HCT116 (cell line): ENCODE results near the gene LDLRAD4. TPM values are rescaled to one million over a fixed set of nuclear protein-coding genes. Genes with fewer than 3 reads are reported as not detected.

Source experiments
- ATAC-seq: fragments of 200-7000 bp; cut with Tn5 transposase; 2 replicates; pipeline ENCODE4 v1.9.1; 2020; ENCODE audit warnings: mild to moderate bottlenecking, moderate library complexity
- BruUV-seq: library from RNA; stranded (reverse); fragments of 400-500 nt; replicated peaks from 2 replicates; lab custom pipeline; 2021; lab: Mats Ljungman, UMichigan
- CTCF ChIA-PET: fragments of 300-600 bp; sonication (Branson Sonifier 250); formaldehyde crosslinking; loops from one replicate; lab custom pipeline; 2021; ENCODE audit warnings: antibody characterized with exemption; lab: Charles Lee
- POLR2A ChIA-PET: fragments of 300-600, 350-600 bp; sonication (Branson Sonifier 250); formaldehyde crosslinking; loops from one replicate; lab custom pipeline; 2021; ENCODE audit warnings: antibody characterized with exemption; lab: Charles Lee
- RAD21 ChIA-PET, 2 experiments: fragments of 300-600 bp; sonication (Branson Sonifier 250); formaldehyde crosslinking; loops; one replicate each; lab custom pipeline; 2023; ENCODE audit warnings: low total read pairs in 2 of 2; ENCODE audit not compliant: uncharacterized antibody in 2 of 2, unreplicated experiment in 2 of 2, low non-redundant PET in 1 of 2; lab: Charles Lee
- DNase-seq: peaks from one replicate; pipeline ENCODE4 v3.0.0-alpha.2; 2010; ENCODE audit warnings: low read depth, low spot score
- H2AFZ ChIP-seq: fragments of 200-600 bp; shearing (Covaris generic), sonication (generic); 2 replicates; pipeline ENCODE4 v1.6.1; 2017; ENCODE audit warnings: low read depth, mixed run types, mixed read lengths, antibody characterized with exemption, low read length; ENCODE audit not compliant: poor library complexity, severe bottlenecking
- H3K27ac ChIP-seq: 2 replicates; pipeline ENCODE4 v1.5.1; 2012; ENCODE audit warnings: low read depth, low read length
- H3K27me3 ChIP-seq: fragments of 200-600 bp; sonication (generic); 2 replicates; pipeline ENCODE4 v1.6.1; 2016; ENCODE audit warnings: mixed run types, low read length, mixed read lengths; ENCODE audit not compliant: insufficient read depth
- H3K36me3 ChIP-seq, 2 experiments: fragments of 200-500 bp in 1 of 2; fragments of 200-600 bp in 1 of 2; sonication (Bioruptor generic) in 1 of 2; sonication (generic) in 1 of 2; 2 replicates each; pipeline versions ENCODE4 v1.5.1 to v1.6.1; 2014 to 2016; ENCODE audit warnings: low read length in 2 of 2, inconsistent platforms in 1 of 2, mixed read lengths in 1 of 2, mixed run types in 1 of 2; ENCODE audit not compliant: insufficient read depth in 2 of 2, control insufficient read depth in 1 of 2
- H3K4me1 ChIP-seq, 2 experiments: fragments of 200-600 bp in 1 of 2; sonication (generic) in 1 of 2; 2 replicates each; pipeline versions ENCODE4 v1.5.1 to v1.6.1; 2012 to 2017; ENCODE audit warnings: low read length in 2 of 2, inconsistent platforms in 1 of 2, mild to moderate bottlenecking in 1 of 2, mixed read lengths in 1 of 2, mixed run types in 1 of 2, moderate library complexity in 1 of 2; ENCODE audit not compliant: insufficient read depth in 2 of 2, control insufficient read depth in 1 of 2
- H3K4me2 ChIP-seq: fragments of 200-600 bp; sonication (generic); 2 replicates; pipeline ENCODE4 v1.6.1; 2017; ENCODE audit warnings: mixed run types, low read length, mixed read lengths
- H3K4me3 ChIP-seq, 2 experiments: fragments of 200-600 bp in 1 of 2; sonication (generic) in 1 of 2; replicated peaks in 1 of 2; 2 replicates each; pipeline ENCODE4 v1.5.1; 2011 to 2016; ENCODE audit warnings: low read length in 2 of 2, control low read depth in 1 of 2, low read depth in 1 of 2, mild to moderate bottlenecking in 1 of 2, mixed read lengths in 1 of 2, mixed run types in 1 of 2
- H3K79me2 ChIP-seq: fragments of 200-600 bp; sonication (generic); 2 replicates; pipeline ENCODE4 v1.6.1; 2017; ENCODE audit warnings: mild to moderate bottlenecking, mixed run types, low read length, moderate library complexity, mixed read lengths; ENCODE audit not compliant: insufficient read depth
- H3K9ac ChIP-seq: fragments of 200-600 bp; sonication (generic); 2 replicates; pipeline ENCODE4 v1.6.1; 2016; ENCODE audit warnings: low read length, mixed read lengths
- H3K9me2 ChIP-seq: fragments of 200-600 bp; sonication (generic), shearing (Covaris generic); 2 replicates; pipeline ENCODE4 v1.6.1; 2017; ENCODE audit warnings: mixed run types, mild to moderate bottlenecking, moderate library complexity; ENCODE audit not compliant: insufficient read depth
- H3K9me3 ChIP-seq, 2 experiments: fragments of 200-500 bp in 1 of 2; fragments of 200-600 bp in 1 of 2; sonication (Bioruptor generic) in 1 of 2; sonication (generic) in 1 of 2; 2 replicates each; pipeline ENCODE4 v1.6.1; 2014 to 2017; ENCODE audit warnings: low read length in 2 of 2, mixed read lengths in 2 of 2, inconsistent platforms in 1 of 2, low read depth in 1 of 2, mild to moderate bottlenecking in 1 of 2, mixed run types in 1 of 2, moderate library complexity in 1 of 2; ENCODE audit not compliant: control insufficient read depth in 1 of 2, insufficient read depth in 1 of 2
- H4K20me1 ChIP-seq: fragments of 200-600 bp; sonication (generic), shearing (Covaris generic); 2 replicates; pipeline ENCODE4 v1.6.1; 2017; ENCODE audit warnings: mixed run types, mild to moderate bottlenecking, moderate library complexity; ENCODE audit not compliant: insufficient read depth
- CBX3 ChIP-seq: IDR thresholded peaks from 2 replicates; pipeline ENCODE4 v1.6.1; 2012; ENCODE audit warnings: low read depth
- CEBPB ChIP-seq: IDR thresholded peaks from 2 replicates; pipeline ENCODE4 v1.6.1; 2012; ENCODE audit warnings: low read depth
- EGR1 ChIP-seq: IDR thresholded peaks from 2 replicates; pipeline ENCODE4 v1.6.1; 2012; ENCODE audit warnings: low read depth
- ELF1 ChIP-seq: IDR thresholded peaks from 2 replicates; pipeline ENCODE4 v1.6.1; 2012; ENCODE audit warnings: low read depth, borderline replicate concordance
- EZH2 ChIP-seq: fragments of 200-600 bp; sonication (generic); IDR thresholded peaks from 2 replicates; pipeline ENCODE4 v1.6.1; 2017; ENCODE audit warnings: antibody characterized with exemption, mixed run types
- EZH2phosphoT487 ChIP-seq: fragments of 200-600 bp; IDR thresholded peaks from 2 replicates; pipeline ENCODE4 v1.6.1; 2018; ENCODE audit warnings: antibody characterized with exemption, borderline replicate concordance
- FOSL1 ChIP-seq: IDR thresholded peaks from 2 replicates; pipeline ENCODE4 v1.6.1; 2012; ENCODE audit warnings: low read depth
- POLR2A ChIP-seq: IDR thresholded peaks from 2 replicates; pipeline ENCODE4 v1.7.0; 2011; ENCODE audit warnings: borderline replicate concordance; ENCODE audit not compliant: insufficient read depth, insufficient read length; ENCODE audit errors: extremely low read depth
- POLR2AphosphoS5 ChIP-seq: IDR thresholded peaks from 2 replicates; pipeline ENCODE4 v1.6.1; 2011; ENCODE audit warnings: mild to moderate bottlenecking, low read depth, low read length, moderate library complexity
- SRF ChIP-seq: IDR thresholded peaks from 2 replicates; pipeline ENCODE4 v1.6.1; 2012; ENCODE audit warnings: low read depth
- YY1 ChIP-seq: IDR thresholded peaks from 2 replicates; pipeline ENCODE4 v1.6.1; 2011; ENCODE audit warnings: low read length, low read depth, moderate library complexity, mild to moderate bottlenecking; ENCODE audit not compliant: insufficient replicate concordance; ENCODE audit errors: extremely low read depth
- ZBTB33 ChIP-seq: IDR thresholded peaks from 2 replicates; pipeline ENCODE4 v1.6.1; 2011; ENCODE audit warnings: mild to moderate bottlenecking, low read length, moderate library complexity; ENCODE audit not compliant: insufficient replicate concordance; ENCODE audit errors: extremely low read depth
- ZFX ChIP-seq: fragments of 450-650 bp; IDR thresholded peaks from 2 replicates; pipeline ENCODE4 v1.6.1; 2017
- ZNF274 ChIP-seq: fragments of 200-500 bp; sonication (Bioruptor generic); IDR thresholded peaks from 2 replicates; pipeline ENCODE4 v1.6.1; 2014; ENCODE audit warnings: mild to moderate bottlenecking, low read depth, low read length, inconsistent platforms
- intact Hi-C: fragments of 100-400 bp; cut with micrococcal nuclease; formaldehyde crosslinking; loops from 2 replicates; pipeline ENCODE4 v1.10.0; 2022
- total RNA-seq: library from RNA; stranded (reverse); gene quantifications from one replicate; pipeline ENCODE4 v1.2.1, GENCODE V29; 2021; ENCODE audit not compliant: unreplicated experiment
- TF ChIP-seq, protein P1 (sequence below): IDR thresholded peaks from 2 replicates; pipeline ENCODE4 v1.6.1; 2012
- TF ChIP-seq, protein P2 (sequence below): IDR thresholded peaks from 2 replicates; pipeline ENCODE4 v1.6.1; 2012

LDLRAD4 gene
- total RNA-seq, 1 experiment from 2014 or later = 1.2 TPM

- H3K79me2 ChIP-seq = no peaks in the 10 kb centered on the region
- H3K27me3 ChIP-seq = peaks cover 3% of the 10 kb centered on the region; the same call in 1 of the 2 replicates
- no peaks in the 10 kb centered on the region for H4K20me1 ChIP-seq
- H3K4me1 ChIP-seq = no peaks in the 10 kb centered on the region
- H3K9me3 ChIP-seq = no peaks in the 10 kb centered on the region
- intact Hi-C loops = no loop called here
- H3K36me3 ChIP-seq = no peaks in the 10 kb centered on the region
- no peaks in the 10 kb centered on the region for H3K9me2 ChIP-seq
- POLR2A ChIA-PET = no interaction called here
- RAD21 ChIA-PET = no interaction called here
- no peak for DNase-seq
- ATAC-seq = no peak
- CTCF ChIA-PET = no interaction called here
- H2AFZ ChIP-seq = no peak overlapping the region
- TF ChIP-seq ZBTB33 (no peak), FOSL1 (no peak), POLR2A (no peak), CBX3 (no peak), EGR1 (no peak), ZNF274 (no peak), EZH2 (no peak), YY1 (no peak), POLR2AphosphoS5 (no peak), SRF (no peak), CEBPB (no peak), ELF1 (no peak), ZFX (no peak), EZH2phosphoT487 (no peak)
- TF ChIP-seq, protein P1, sequence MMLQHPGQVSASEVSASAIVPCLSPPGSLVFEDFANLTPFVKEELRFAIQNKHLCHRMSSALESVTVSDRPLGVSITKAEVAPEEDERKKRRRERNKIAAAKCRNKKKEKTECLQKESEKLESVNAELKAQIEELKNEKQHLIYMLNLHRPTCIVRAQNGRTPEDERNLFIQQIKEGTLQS = no peak
- TF ChIP-seq, protein P2, sequence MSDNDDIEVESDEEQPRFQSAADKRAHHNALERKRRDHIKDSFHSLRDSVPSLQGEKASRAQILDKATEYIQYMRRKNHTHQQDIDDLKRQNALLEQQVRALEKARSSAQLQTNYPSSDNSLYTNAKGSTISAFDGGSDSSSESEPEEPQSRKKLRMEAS = no peak
- no TSS peak for BruUV-seq
- H3K4me2 ChIP-seq = no peak overlapping the region
- no peak overlapping the region for H3K9ac ChIP-seq
- no peak overlapping the region for H3K4me3 ChIP-seq
- no peak overlapping the region for H3K27ac ChIP-seq
These were observed 59.6 kb downstream of the LDLRAD4 start for GRCh38 chr18:13278062-13278630.
